GM21737 (cell line): ENCODE results near the gene ZHX3.

Source experiments
- ATAC-seq: cut with Tn5 transposase; IDR thresholded peaks from one replicate; pipeline ENCODE4 v1.9.1; 2021; ENCODE audit warnings: mild to moderate bottlenecking, moderate library complexity; ENCODE audit not compliant: unreplicated experiment

The ZHX3 gene

DNA sequence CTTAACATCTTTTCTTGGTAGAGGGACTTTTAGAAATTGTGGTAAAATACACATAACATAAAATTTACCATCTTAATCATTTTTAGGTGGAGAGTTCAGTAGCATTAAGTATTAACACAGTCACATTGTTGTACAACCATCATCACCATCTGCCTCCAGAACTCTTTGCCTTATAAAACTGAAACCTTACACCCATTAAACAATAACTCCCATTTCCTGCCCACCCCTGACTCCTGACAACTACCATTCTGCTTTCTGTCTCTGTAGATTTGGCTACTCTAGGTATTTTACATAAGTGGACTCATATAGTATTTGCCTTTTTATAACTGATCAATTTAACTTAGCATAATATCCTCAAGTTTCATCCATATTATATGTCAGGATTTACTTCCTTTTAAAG, 88.7 kb downstream of the ZHX3 start:
- ATAC-seq, result no peak

GRCh38 chr20:41226426-41226825, 91.1 kb downstream of the ZHX3 start:
- ATAC-seq, result no peak

- no peak for ATAC-seq
These were observed 92.4 kb downstream of the ZHX3 start for GRCh38 chr20:41225091-41225490.

- ATAC-seq, result no peak
These were observed 93.2 kb downstream of the ZHX3 start for GRCh38 chr20:41224281-41224680.

- no peak for ATAC-seq
These were observed 94.4 kb downstream of the ZHX3 start for GRCh38 chr20:41223112-41223511.

- no peak for ATAC-seq
These were observed 94.8 kb downstream of the ZHX3 start for GRCh38 chr20:41222703-41223102.

- no peak for ATAC-seq
These were observed 95.2 kb downstream of the ZHX3 start for GRCh38 chr20:41222296-41222695.

- ATAC-seq, result no peak
These were observed 95.8 kb downstream of the ZHX3 start for GRCh38 chr20:41221614-41222218.

DNA sequence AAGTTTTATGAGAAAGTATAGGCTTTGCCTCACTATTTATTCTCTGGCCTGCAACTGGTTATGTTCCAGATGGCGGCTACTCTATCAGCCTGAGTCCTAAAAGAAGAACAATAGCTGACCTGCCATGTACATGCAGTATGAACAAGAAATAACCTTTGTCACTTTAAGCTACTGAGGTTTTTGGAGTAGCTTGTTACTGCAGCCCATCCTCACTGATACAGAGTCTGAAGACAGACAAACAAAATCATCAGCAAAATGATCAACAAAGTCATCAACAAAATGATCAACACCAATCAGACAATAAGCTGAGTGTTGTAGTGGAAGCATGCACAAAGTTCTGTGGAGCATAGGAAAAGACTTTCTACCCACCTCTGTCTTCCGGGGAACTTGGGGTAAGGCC, 97.7 kb downstream of the ZHX3 start:
- ATAC-seq, result no peak

DNA sequence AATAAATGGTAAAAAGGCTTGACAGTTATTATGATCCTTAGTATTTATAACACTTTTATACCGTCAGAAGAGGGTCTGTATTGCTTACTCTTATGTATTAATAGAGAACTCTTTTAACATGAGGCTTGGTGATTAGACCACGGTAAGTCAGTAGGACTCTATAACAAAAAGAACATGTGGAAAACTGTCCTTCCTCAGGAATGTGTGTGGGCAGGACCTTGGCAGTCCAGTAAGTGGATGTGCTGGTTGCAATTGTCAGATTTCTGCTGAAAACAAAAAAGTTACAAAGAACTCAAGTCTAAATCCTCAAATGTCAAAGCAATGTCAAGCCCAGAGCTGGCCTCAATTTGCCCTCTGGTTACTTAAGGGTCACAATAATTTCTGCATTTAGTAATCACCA, 99.1 kb downstream of the ZHX3 start:
- ATAC-seq, result no peak

DNA sequence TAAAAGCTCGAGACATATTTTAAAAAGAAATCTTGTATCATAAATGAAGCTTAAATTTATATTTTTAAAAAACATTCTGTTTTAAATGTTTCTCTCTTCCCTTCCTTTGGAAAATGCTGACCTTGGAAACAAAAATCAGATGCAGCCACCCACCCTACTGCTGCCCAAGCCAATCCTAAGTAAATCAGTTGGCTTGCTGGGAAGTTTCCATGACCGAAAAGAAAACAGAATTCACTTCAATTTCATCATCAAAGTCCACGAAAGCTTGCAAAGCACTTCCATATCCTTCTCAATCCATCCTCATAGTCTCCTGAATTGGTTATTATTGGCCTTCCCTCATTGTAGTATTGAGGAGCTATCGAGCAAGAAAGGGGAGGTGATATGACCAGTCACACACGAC, 100.1 kb downstream of the ZHX3 start:
- no peak for ATAC-seq

- ATAC-seq, result no peak
These were observed 102.9 kb downstream of the ZHX3 start for GRCh38 chr20:41214666-41215065.

- ATAC-seq, result no peak
These were observed 103.3 kb downstream of the ZHX3 start for GRCh38 chr20:41214202-41214601.

DNA sequence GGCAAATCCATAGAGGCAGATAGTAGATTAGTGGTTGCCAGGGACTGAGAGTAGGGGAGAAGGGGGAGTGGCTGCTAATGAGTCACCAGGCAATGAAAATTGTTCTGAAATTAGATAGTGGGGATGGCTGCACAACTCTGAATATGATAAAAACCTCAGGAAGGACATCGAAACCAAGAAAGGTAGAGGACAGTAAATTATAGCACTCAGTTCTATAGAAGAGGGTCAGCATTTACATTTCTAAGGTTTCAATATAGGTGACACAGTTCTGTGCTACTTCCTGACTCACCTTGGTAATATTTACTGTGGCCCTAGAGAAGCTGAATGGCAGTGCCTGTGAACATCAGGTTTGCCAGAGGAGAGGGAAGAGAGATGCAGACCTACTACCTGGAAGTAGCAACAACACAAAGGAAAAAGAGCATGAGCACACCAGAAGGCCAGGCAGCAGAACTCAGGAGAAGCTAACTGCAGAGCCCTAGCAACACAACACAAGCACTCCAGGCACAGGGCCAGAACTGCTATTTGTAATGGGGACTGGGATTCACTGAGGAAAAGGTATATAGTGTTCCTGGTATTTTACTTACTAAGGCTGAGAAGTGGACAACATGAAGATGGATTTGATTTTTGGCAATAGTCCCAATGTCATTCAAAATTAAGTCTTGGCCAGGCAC, 104.2 kb downstream of the ZHX3 start:
- no peak for ATAC-seq

DNA sequence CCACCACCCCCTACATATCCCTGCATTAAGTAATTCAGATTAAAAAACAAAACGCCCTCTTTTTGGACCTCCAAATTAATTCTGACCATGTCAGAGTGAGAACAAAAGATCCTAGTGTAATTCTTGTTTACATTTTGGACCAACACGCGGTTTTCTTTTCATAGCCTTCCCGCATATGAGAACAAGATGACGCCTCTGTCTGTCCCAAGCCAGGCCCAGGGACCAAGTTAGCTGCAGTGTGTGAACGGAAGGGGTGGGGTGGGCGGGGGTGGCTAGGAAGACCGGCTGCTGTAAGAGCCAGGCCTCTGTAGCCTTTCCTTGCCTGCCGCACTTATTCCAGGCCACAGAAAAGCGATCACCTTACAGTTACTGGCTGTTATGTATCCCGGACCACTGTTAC, 112.2 kb downstream of the ZHX3 start:
- ATAC-seq, result no peak

DNA sequence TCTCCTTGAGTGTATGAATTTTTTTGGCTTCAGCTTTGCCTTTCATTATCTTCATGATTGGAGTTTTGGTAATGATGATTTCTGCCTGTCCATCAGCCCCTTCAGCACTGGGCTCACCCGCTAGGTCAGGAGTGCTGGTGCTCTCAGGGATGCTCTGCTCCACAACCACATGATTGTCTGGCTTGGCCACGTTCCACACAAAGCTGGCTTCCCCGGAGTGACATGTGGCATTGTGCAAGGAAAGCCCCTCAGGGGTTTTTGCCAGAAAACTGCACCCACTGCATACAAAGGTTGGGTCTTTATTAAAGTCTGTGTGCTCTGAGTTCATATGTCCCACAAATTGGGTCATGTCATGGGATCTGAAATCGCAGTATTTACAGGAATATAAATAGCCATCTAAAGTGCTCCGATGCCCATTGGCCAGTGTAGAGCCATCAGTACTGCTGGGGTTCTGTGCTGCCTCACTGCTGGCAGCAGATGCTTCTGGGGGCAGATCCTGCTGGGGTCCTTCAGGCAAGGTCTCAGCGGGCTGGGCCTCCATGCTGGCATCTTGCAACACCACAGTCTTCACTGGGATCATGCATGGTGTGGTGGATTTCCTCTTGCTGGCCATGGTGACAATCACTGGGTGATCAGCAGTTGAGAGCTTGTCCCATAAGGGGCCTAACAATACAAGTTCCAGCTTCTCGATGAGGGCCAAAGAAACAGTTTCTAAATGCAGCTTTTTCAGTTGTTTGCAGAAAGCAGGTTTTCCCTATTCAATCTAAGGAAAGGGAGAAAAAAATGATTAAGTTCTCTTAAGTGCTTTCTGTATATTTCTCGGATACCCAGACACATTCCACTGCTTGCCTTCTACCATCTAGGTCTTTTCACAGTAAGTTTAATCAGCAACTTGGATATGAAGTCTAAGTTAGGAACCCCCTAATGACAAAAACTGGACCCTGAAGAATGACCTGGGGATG, 112.9 kb downstream of the ZHX3 start:
- ATAC-seq, result no peak

DNA sequence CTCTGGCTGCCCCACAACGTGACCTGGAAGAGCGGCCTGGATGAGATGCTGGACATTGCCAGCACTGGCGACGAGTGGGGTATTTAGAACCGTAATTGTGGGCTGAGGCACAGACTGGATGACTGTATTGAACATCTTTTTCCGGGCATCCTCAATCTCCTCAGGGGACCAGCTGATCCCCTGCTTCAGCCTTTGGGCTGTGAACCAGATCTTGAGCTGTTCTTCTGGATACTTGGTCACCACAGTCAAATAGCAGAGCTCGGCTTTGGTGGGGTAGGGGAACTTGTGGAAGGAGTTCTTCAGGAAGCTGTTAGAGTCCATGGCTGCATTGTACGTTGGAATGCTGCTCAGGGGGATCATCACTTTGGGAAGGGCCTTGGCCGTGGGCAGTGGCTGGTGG, 113.9 kb downstream of the ZHX3 start:
- no peak for ATAC-seq

GRCh38 chr20:41202426-41202825, 115.1 kb downstream of the ZHX3 start:
- ATAC-seq, result no peak

- no peak for ATAC-seq
These were observed 115.8 kb downstream of the ZHX3 start for GRCh38 chr20:41201760-41202159.

DNA sequence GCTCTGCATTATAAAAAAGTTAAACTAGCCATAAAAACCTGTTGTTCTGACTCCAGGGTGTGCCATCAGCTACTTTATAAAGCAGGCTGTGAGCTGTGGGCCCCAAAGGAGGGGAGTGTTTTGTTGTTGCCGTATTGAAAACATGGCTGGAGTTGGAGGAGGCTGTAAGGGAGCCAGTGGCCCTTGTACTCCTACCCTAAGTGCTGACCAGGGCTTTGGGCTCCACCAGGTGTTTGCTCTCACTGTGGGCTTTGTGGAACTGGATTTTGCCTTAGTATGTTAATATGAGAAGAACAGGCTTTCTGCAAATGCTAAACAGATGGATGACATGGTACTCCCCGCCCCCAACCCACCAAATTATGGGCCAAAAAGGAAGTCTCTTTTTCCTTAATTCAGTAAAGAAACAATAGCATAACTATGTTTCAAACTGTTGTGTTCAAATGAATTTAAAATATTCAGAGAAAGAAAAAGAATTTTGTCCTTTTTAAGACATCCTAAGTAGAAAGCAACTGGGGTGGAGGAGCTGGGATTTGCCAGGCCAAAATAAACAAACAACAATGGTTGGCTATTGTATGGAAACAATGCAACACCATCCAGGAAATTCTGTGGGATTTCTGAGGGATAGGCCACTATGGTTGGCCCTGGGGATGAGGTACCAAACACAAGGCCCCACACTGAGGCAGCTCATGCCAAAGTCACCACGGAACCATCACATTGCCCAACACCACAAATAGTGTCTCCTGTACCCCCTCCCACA, 116.9 kb downstream of the ZHX3 start:
- no peak for ATAC-seq

GRCh38 chr20:41198443-41198842, 119.1 kb downstream of the ZHX3 start:
- ATAC-seq, result no peak
